OCI-LY7 (cell line): ENCODE measurements around the gene ACOT8. TPM values are rescaled to one million over a fixed set of nuclear protein-coding genes. Genes with fewer than 3 reads are reported as not detected.

ENCODE experiments used
- BruUV-seq: library from RNA; stranded (reverse); fragments of 400-500 nt; replicated peaks from 2 replicates; lab custom pipeline; 2021; lab: Mats Ljungman, UMichigan
- CTCF ChIA-PET: fragments of 300-600 bp; sonication (Branson Sonifier 250); formaldehyde crosslinking; loops from one replicate; lab custom pipeline; 2022; ENCODE audit warnings: antibody characterized with exemption; ENCODE audit not compliant: unreplicated experiment; lab: Charles Lee
- POLR2A ChIA-PET: fragments of 300-600 bp; sonication (Branson Sonifier 250); formaldehyde crosslinking; loops from one replicate; lab custom pipeline; 2022; ENCODE audit warnings: antibody characterized with exemption; lab: Charles Lee
- DNase-seq: peaks from one replicate; pipeline ENCODE4 v3.0.0-alpha.2; 2015; ENCODE audit warnings: low spot score
- H2AFZ ChIP-seq: fragments of 200-600 bp; sonication (generic), shearing (Covaris generic); 2 replicates; pipeline ENCODE4 v1.6.1; 2014; ENCODE audit warnings: mild to moderate bottlenecking, antibody characterized with exemption, low read length, moderate library complexity
- H3K27ac ChIP-seq: fragments of 200-600 bp; sonication (generic); 2 replicates; pipeline ENCODE4 v1.5.1; 2014; ENCODE audit warnings: mixed run types, low read depth, mild to moderate bottlenecking, moderate library complexity, low read length, inconsistent platforms; ENCODE audit not compliant: poor library complexity, severe bottlenecking
- H3K36me3 ChIP-seq: fragments of 200-600 bp; sonication (generic); 2 replicates; pipeline ENCODE4 v1.6.1; 2014; ENCODE audit warnings: mild to moderate bottlenecking, antibody characterized with exemption, low read length, moderate library complexity, mixed read lengths; ENCODE audit not compliant: insufficient read depth
- H3K4me1 ChIP-seq: fragments of 200-600 bp; sonication (generic); 2 replicates; pipeline ENCODE4 v1.5.1; 2014; ENCODE audit warnings: mild to moderate bottlenecking, low read length; ENCODE audit not compliant: insufficient read depth, poor library complexity, severe bottlenecking
- H3K4me2 ChIP-seq: fragments of 200-600 bp; sonication (generic); 2 replicates; pipeline ENCODE4 v1.6.1; 2014; ENCODE audit warnings: mild to moderate bottlenecking, low read length
- H3K4me3 ChIP-seq: fragments of 200-600 bp; sonication (generic); 2 replicates; pipeline ENCODE4 v1.5.1; 2014; ENCODE audit warnings: mild to moderate bottlenecking, low read depth, low read length; ENCODE audit not compliant: poor library complexity, severe bottlenecking
- H3K79me2 ChIP-seq: fragments of 200-600 bp; sonication (generic); 2 replicates; pipeline ENCODE4 v1.6.1; 2016; ENCODE audit warnings: low read depth, mild to moderate bottlenecking, low read length, moderate library complexity, mixed read lengths; ENCODE audit not compliant: insufficient read depth
- H3K9me2 ChIP-seq: fragments of 200-600 bp; sonication (generic); 2 replicates; pipeline ENCODE4 v1.6.1; 2016; ENCODE audit warnings: mild to moderate bottlenecking, low read length, mixed read lengths; ENCODE audit not compliant: insufficient read depth
- H3K9me3 ChIP-seq: fragments of 200-600 bp; sonication (generic); 2 replicates; pipeline ENCODE4 v1.6.1; 2014; ENCODE audit warnings: mild to moderate bottlenecking, mixed run types, low read length, mixed read lengths
- H4K20me1 ChIP-seq: fragments of 200-600 bp; sonication (generic); 2 replicates; pipeline ENCODE4 v1.6.1; 2014; ENCODE audit warnings: mild to moderate bottlenecking, antibody characterized with exemption, low read length, moderate library complexity, mixed read lengths; ENCODE audit not compliant: insufficient read depth
- EZH2phosphoT487 ChIP-seq: fragments of 200-600 bp; sonication (generic); IDR thresholded peaks from 2 replicates; pipeline ENCODE4 v1.6.1; 2018; ENCODE audit warnings: low read depth, borderline replicate concordance, mild to moderate bottlenecking, mixed run types, antibody characterized with exemption, low read length, moderate library complexity, mixed read lengths
- intact Hi-C: fragments of 100-400 bp; cut with micrococcal nuclease; formaldehyde crosslinking; loops from one replicate; pipeline ENCODE4 v1.10.0; 2022; ENCODE audit not compliant: unreplicated experiment
- total RNA-seq, 2 experiments: library from RNA; depleted of rRNA in 1 of 2; stranded (reverse); fragments of >200 nt in 1 of 2; shearing (Covaris generic) in 1 of 2; gene quantifications; 2 replicates each; pipeline ENCODE4 v1.2.3, GENCODE V29; 2014 to 2022
- TF ChIP-seq, protein P1 (sequence below): fragments of 200-600 bp; sonication (generic); conservative IDR thresholded peaks from 2 replicates; pipeline ENCODE4 v1.5.1; 2014; ENCODE audit warnings: mild to moderate bottlenecking, antibody characterized with exemption, low read length, moderate library complexity, mixed read lengths

ACOT8 gene
- total RNA-seq, 2 experiments from 2014 or later, result 28.2 to 37.1 TPM

DNA sequence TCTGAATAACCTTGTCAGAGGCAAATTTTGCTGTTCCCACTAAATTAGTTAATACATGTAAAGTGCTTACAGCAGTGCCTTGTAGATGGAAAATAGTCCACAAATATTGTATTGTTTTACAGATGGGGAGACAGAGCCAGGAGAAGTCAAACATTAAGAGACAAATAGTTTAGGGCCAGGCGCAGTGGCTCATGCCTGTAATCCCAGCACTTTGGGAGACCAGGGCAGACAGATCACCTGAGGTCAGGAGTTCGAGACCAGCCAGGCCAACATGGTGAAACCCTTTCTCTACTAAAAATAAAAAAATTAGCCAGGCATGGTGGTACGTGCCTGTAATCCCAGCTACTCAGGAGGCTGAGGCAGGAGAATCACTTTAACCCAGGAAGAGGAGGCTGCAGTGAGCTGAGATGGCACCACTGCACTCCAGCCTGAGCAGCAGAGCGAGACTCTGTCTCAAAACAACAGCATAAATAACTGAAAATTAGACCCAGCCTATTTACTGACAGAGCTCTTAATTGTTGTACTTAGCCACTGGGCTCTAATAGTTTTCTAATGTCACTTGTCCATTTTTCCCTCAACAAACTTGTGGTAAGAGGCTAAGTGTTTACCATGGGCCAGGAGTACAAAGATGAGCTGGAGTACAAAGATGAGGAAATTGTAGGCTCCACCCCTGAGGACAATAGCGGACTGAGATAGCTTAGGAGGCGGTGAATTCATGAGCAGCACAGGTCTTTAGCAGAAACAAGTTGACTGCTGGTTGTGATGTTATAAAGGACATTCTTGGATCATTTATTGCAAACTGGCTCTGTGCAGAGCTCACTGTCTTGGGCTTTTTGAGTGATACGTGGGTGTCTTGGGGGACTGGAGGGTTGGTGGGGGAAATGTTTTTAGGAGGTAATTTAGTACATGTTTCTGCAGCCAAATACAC, 6.6 kb upstream of the ACOT8 start:
- ChIA-PET CTCF (no interaction called here), POLR2A (no interaction called here)
- TF ChIP-seq, protein P1, sequence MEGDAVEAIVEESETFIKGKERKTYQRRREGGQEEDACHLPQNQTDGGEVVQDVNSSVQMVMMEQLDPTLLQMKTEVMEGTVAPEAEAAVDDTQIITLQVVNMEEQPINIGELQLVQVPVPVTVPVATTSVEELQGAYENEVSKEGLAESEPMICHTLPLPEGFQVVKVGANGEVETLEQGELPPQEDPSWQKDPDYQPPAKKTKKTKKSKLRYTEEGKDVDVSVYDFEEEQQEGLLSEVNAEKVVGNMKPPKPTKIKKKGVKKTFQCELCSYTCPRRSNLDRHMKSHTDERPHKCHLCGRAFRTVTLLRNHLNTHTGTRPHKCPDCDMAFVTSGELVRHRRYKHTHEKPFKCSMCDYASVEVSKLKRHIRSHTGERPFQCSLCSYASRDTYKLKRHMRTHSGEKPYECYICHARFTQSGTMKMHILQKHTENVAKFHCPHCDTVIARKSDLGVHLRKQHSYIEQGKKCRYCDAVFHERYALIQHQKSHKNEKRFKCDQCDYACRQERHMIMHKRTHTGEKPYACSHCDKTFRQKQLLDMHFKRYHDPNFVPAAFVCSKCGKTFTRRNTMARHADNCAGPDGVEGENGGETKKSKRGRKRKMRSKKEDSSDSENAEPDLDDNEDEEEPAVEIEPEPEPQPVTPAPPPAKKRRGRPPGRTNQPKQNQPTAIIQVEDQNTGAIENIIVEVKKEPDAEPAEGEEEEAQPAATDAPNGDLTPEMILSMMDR, result no peak
- no peak for TF ChIP-seq EZH2phosphoT487
- Histone ChIP-seq H3K4me1 (peaks cover 2% of the 10 kb centered on the region), H3K4me2 (no peak overlapping the region), H3K9me2 (no peaks in the 10 kb centered on the region), H3K27ac (no peak overlapping the region), H3K79me2 (peaks cover 2% of the 10 kb centered on the region; the same call in 1 of the 2 replicates), H3K9me3 (no peaks in the 10 kb centered on the region), H3K36me3 (no peaks in the 10 kb centered on the region), H4K20me1 (no peaks in the 10 kb centered on the region), H2AFZ (no peak overlapping the region), H3K4me3 (no peak overlapping the region)
- intact Hi-C loops, result no loop called here
- BruUV-seq, result no TSS peak
- DNase-seq, result no peak

DNA sequence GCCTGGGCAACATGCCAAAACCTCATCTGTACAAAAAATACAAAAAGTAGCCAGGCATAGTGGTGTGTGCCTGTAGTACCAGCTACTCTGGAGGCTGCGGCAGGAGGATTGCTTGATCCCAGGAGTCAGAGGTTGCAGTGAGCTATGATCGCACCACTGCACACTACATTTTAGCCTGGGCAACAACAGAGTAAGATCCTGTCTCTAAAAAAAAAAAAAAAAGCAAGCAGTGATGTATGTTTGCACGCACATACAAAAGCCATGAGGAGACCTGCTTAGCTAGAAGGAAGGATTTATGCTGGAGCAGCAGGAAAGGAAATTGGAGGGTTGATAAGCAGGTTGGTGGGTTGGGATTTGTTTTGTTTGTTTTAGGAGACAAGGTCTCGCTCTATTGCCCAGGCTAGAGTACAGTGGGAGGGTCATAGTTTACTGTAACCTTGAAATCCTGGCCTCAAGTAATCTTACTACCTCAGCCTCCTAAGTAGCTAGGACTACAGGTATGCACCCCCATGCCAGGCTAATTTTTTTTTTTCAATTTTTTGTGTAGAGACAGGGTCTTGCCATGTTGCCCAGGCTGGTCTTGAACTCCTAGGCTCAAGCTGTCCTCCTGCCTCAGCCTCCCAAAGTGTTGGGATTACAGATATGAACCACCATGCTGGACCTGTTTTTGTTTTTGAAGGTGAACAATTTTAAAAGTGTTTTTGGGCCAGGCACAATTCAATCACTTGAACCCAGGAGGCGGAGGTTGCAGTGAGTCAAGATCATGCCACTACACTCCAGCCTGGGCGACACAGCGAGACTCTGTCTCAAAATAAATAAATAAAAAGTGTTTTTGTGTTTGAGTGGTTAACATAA, 4.3 kb upstream of the ACOT8 start:
- intact Hi-C loops, result no loop called here
- DNase-seq, result no peak
- no peak overlapping the region for H3K4me3 ChIP-seq
- H3K9me2 ChIP-seq, result no peaks in the 10 kb centered on the region
- peaks cover 16% of the 10 kb centered on the region; the same call in 1 of the 2 replicates for H3K79me2 ChIP-seq
- TF ChIP-seq, protein P1, result no peak
- no peak for TF ChIP-seq EZH2phosphoT487
- peaks cover 12% of the 10 kb centered on the region for H3K4me1 ChIP-seq
- POLR2A ChIA-PET, result interaction anchor here (0.6 kb wide), 1 partner anchor 1355 kb away, joined by 3 read pairs; no protein-coding TSS in a partner anchor
- no peak overlapping the region for H3K4me2 ChIP-seq
- no peak overlapping the region for H3K27ac ChIP-seq
- H4K20me1 ChIP-seq, result no peaks in the 10 kb centered on the region
- H3K36me3 ChIP-seq, result no peaks in the 10 kb centered on the region
- BruUV-seq, result no TSS peak
- CTCF ChIA-PET, result interaction anchor here (0.6 kb wide), 1 partner anchor 27 kb away, joined by 3 read pairs; no protein-coding TSS in a partner anchor
- H2AFZ ChIP-seq, result no peak overlapping the region
- no peaks in the 10 kb centered on the region for H3K9me3 ChIP-seq
